K562 (cell line): Measurements from ENCODE around the gene LENEP. TPM values are rescaled to one million over a fixed set of nuclear protein-coding genes. Genes with fewer than 3 reads are reported as not detected.

Experiments used
- ARID2 ChIP-seq: fragments of 450-650 bp; IDR thresholded peaks from 2 replicates; pipeline ENCODE4 v1.6.1; 2017; ENCODE audit warnings: antibody characterized with exemption, mild to moderate bottlenecking
- CBX8 ChIP-seq: fragments of 200-600 bp; sonication (generic); IDR thresholded peaks from 2 replicates; pipeline ENCODE4 v1.6.1; 2012; ENCODE audit warnings: borderline replicate concordance, mixed run types, low read depth, mild to moderate bottlenecking, moderate library complexity, mixed read lengths, low read length, control low read depth, inconsistent platforms; ENCODE audit not compliant: poor library complexity, severe bottlenecking; ENCODE audit errors: extremely low read depth
- CHAMP1 ChIP-seq: fragments of 450-650 bp; IDR thresholded peaks from 2 replicates; pipeline ENCODE4 v1.6.1; 2016; ENCODE audit warnings: mild to moderate bottlenecking
- CTCF ChIP-seq, 3 experiments: IDR thresholded peaks in 2 of 3; conservative IDR thresholded peaks in 1 of 3; 2 replicates each; pipeline ENCODE4 v1.5.1; 2011 to 2012; ENCODE audit warnings: low read length in 3 of 3, mild to moderate bottlenecking in 3 of 3, control low read depth in 2 of 3, improper control_type of control experiment in 1 of 3, inconsistent platforms in 1 of 3, low read depth in 1 of 3, mixed read lengths in 1 of 3, moderate library complexity in 1 of 3; ENCODE audit not compliant: insufficient read depth in 2 of 3
- EHMT2 ChIP-seq: fragments of 450-650 bp; IDR thresholded peaks from 2 replicates; pipeline ENCODE4 v1.6.1; 2018; ENCODE audit warnings: antibody characterized with exemption
- FOS ChIP-seq: IDR thresholded peaks from 3 replicates; pipeline ENCODE4 v1.6.1; 2011; ENCODE audit not compliant: insufficient read length; ENCODE audit errors: extremely low read depth
- GABPB1 ChIP-seq: sonication (generic); formaldehyde crosslinking; IDR thresholded peaks from 2 replicates; pipeline ENCODE4 v1.8.0; 2022; ENCODE audit warnings: mild to moderate bottlenecking, missing genetic modification reagents
- IFI16 ChIP-seq: fragments of 250-450 bp; sonication (Bioruptor Pico); IDR thresholded peaks from 2 replicates; pipeline ENCODE4 v2.1.2; 2022; ENCODE audit warnings: mild to moderate bottlenecking, inconsistent platforms
- NELFE ChIP-seq: IDR thresholded peaks from 2 replicates; pipeline ENCODE4 v1.6.1; 2011; ENCODE audit warnings: mild to moderate bottlenecking; ENCODE audit not compliant: insufficient read depth, insufficient read length
- NFIC ChIP-seq: fragments of 450-650 bp; IDR thresholded peaks from 2 replicates; pipeline ENCODE4 v1.6.1; 2017; ENCODE audit warnings: mild to moderate bottlenecking, inconsistent platforms
- NR2C1 ChIP-seq, 2 experiments: fragments of 450-650 bp; IDR thresholded peaks; 2 replicates each; pipeline ENCODE4 v1.6.1; 2017; ENCODE audit warnings: mild to moderate bottlenecking in 2 of 2, antibody characterized with exemption in 1 of 2, inconsistent platforms in 1 of 2, missing compliant biosample characterization in 1 of 2, missing genetic modification characterization in 1 of 2
- RUNX1 ChIP-seq: sonication (generic); IDR thresholded peaks from 2 replicates; pipeline ENCODE4 v1.6.1; 2016; ENCODE audit warnings: antibody characterized with exemption, low read depth
- SMARCB1 ChIP-seq: IDR thresholded peaks from 2 replicates; pipeline ENCODE4 v1.6.1; 2011; ENCODE audit warnings: improper control_type of control experiment, low read depth; ENCODE audit not compliant: insufficient read length
- STAT5A ChIP-seq: IDR thresholded peaks from 2 replicates; pipeline ENCODE4 v1.6.1; 2012; ENCODE audit warnings: low read length, inconsistent platforms, borderline replicate concordance
- TBP ChIP-seq: optimal IDR thresholded peaks from 2 replicates; pipeline ENCODE3; 2011; ENCODE audit warnings: low read depth, low read length, improper control_type of control experiment
- TEAD1 ChIP-seq, 2 experiments: fragments of 450-650 bp in 1 of 2; sonication (generic) in 1 of 2; formaldehyde crosslinking; IDR thresholded peaks; 2 replicates each; pipeline versions ENCODE4 v1.4.0 to v1.8.0; 2020 to 2022; ENCODE audit warnings: mild to moderate bottlenecking in 2 of 2, missing genetic modification reagents in 1 of 2
- VEZF1 ChIP-seq: fragments of 200-800 bp; sonication (Bioruptor generic); IDR thresholded peaks from 2 replicates; pipeline ENCODE4 v1.6.1; 2017; ENCODE audit warnings: missing genetic modification characterization, missing compliant biosample characterization
- YBX1 ChIP-seq: fragments of 450-650 bp; IDR thresholded peaks from 2 replicates; pipeline ENCODE4 v1.7.1; 2016; ENCODE audit warnings: mild to moderate bottlenecking
- ZNF41 ChIP-seq: fragments of 250-450 bp; sonication (Bioruptor Pico); conservative IDR thresholded peaks from 2 replicates; pipeline ENCODE4 v1.4.0; 2020; ENCODE audit warnings: mild to moderate bottlenecking
- polyA plus RNA-seq, 8 experiments: library from polyadenylated mRNA; depleted of rRNA in 4 of 8; stranded (reverse) in 5 of 8; unstranded in 3 of 8; fragments of >200 nt; fragmentation: Nextera tagmentation in 2 of 8; fragmentation: Illumina TruSeq in 1 of 8; extraction: Ambion mirVana in 2 of 8; extraction: Trizol in 1 of 8; gene quantifications; 2 replicates each; pipeline versions ENCODE4 v1.2.1 to v1.2.3, GENCODE V29; 2011 to 2014; ENCODE audit warnings: inconsistent platforms in 1 of 8, missing spikeins in 1 of 8
- total RNA-seq, 7 experiments: library from RNA; depleted of rRNA in 6 of 7; stranded (reverse); fragments of >200 nt in 6 of 7; fragmentation: Illumina TruSeq in 2 of 7; extraction: Trizol in 2 of 7; gene quantifications; 2 replicates each; pipeline versions ENCODE4 v1.2.1 to v1.2.3, GENCODE V29; 2011 to 2021; ENCODE audit warnings: low replicate concordance in 1 of 7

The LENEP gene
- total and polyA plus RNA-seq, 9 of the 15 experiments (the other 6 are each of a cell fraction or from before 2014, with no cell fraction given), result 0.23 to 0.87 (median 0.67) TPM; not detected in 5

DNA sequence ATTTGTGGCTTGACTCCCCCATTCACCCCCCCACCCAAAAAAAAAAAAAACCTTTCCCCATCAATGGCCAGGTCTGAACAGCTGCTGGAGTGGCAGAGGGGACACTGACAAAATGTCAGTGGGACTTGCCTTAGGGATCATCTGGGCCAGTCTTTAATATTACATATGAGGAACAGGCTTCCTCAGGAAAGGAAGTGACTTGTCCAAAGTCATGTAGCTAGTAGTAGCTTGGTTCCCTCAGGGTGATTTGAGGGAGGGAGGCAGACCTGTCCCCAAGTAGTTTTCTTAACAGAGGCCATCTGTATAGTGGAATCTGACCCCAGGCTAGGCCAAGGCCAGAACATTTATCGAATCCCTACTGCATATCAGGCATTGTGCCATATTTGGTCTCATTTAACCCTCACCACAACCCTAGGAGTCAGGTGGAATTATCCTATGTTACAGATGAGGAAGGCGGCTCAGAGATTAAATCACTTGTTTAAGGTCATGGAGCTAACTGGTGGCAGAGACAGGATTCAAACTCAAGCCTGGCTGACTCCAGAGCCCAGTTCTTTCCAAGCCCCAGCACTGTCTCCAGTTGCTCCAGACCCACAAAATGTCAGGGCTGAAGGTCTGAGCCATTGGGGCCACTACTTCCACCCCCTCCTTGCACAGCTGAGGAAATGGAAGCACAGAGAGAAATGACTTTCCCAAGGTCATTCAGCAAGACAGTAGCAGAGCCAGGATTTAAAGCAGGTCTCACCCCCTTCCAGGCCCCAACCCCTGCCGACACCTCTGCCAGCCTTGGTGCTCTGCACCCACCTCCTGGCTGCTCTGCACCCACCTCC is 19.6 kb downstream of the LENEP start (continued):
- TF ChIP-seq CHAMP1, result no peak
- TF ChIP-seq ARID2, result no peak
- TF ChIP-seq ZNF41, result no peak
- TF ChIP-seq NELFE, result no peak
- no peak for TF ChIP-seq EHMT2
- no peak for TF ChIP-seq CTCF (IDR thresholded peaks at IDR 0.05 in 2 of 3, conservative IDR thresholded peaks at IDR 0.05 in 1 of 3; ENCODE audit: insufficient read depth in 2 of 3, low read depth in 1 of 3, low read length in 3 of 3)
- TF ChIP-seq YBX1, result no peak
- TF ChIP-seq IFI16 (CRISPR knock-in tag), result no peak
- no peak for TF ChIP-seq STAT5A
- no peak for TF ChIP-seq RUNX1
- TF ChIP-seq NR2C1 (IDR thresholded peaks at IDR 0.05), result no peak
- TF ChIP-seq NR2C1 (tag; IDR thresholded peaks at IDR 0.05), result peak; percentile 54; the same call in 1 of the 2 replicates
- no peak for TF ChIP-seq SMARCB1
- no peak for TF ChIP-seq GABPB1
- TF ChIP-seq CBX8, result no peak
- no peak for TF ChIP-seq TEAD1 (CRISPR knock-in tag; IDR thresholded peaks at IDR 0.05)
- TF ChIP-seq TBP, result no peak
- TF ChIP-seq VEZF1 (CRISPR knock-in tag), result no peak
- TF ChIP-seq NFIC, result 0 out of 2 replicates have a peak, but pooled peaks have one; percentile 13
- TF ChIP-seq FOS, result no peak
